Prostate gland (tissue), 2 donors: Measurements from ENCODE around the gene NAALADL1. TPM values are rescaled to one million over a fixed set of nuclear protein-coding genes. Genes with fewer than 3 reads are reported as not detected.
A peak's percentile ranks its signal among the peaks of the same experiment; 100 is the strongest.

Experiments
- DNase-seq: peaks from one replicate; pipeline ENCODE4 v3.0.0-alpha.2; 2019; ENCODE audit warnings: low spot score
- H3K27ac ChIP-seq, 2 donors: fragments of 200-600 bp; sonication (generic); 2 replicates each; pipeline ENCODE4 v1.5.1; 2017 to 2019
- H3K27me3 ChIP-seq: fragments of 200-600 bp; sonication (generic); replicated peaks from 2 replicates; pipeline ENCODE4 v1.5.1; 2019; ENCODE audit not compliant: insufficient read depth
- H3K36me3 ChIP-seq, 2 donors: fragments of 200-600 bp; sonication (generic); 1 replicate in 1 of 2; 2 replicates in 1 of 2; pipeline versions ENCODE4 v1.5.1 to v1.8.1; 2017 to 2019
- H3K4me1 ChIP-seq: fragments of 200-600 bp; sonication (generic); replicated peaks from 2 replicates; pipeline ENCODE4 v1.5.1; 2019
- H3K4me3 ChIP-seq, 2 donors: fragments of 200-600 bp; sonication (generic); 2 replicates each; pipeline ENCODE4 v1.5.1; 2017 to 2019
- H3K9me3 ChIP-seq: fragments of 200-600 bp; sonication (generic); 2 replicates; pipeline ENCODE4 v1.5.1; 2017
- POLR2A ChIP-seq: fragments of 450-650 bp; IDR thresholded peaks from one replicate; pipeline ENCODE4 v1.6.1; 2016; ENCODE audit warnings: antibody characterized with exemption, mild to moderate bottlenecking
- POLR2AphosphoS5 ChIP-seq: sonication (generic); formaldehyde crosslinking; IDR thresholded peaks from one replicate; pipeline ENCODE4 v1.6.1; 2017; ENCODE audit warnings: antibody characterized with exemption
- WGBS: methylation state at CpG from one replicate; pipeline ENCODE4 v1.1.5; 2018; 5-methylcytosine and 5-hydroxymethylcytosine counted together
- intact Hi-C: fragments of 100-400 bp; cut with DNase I; formaldehyde crosslinking; loops from one replicate; pipeline ENCODE4 v1.14.2; 2022
- total RNA-seq, 2 donors: library from RNA; depleted of rRNA; stranded (reverse); fragments of >200 nt; gene quantifications; one replicate each; pipeline ENCODE4 v1.1.0, GENCODE V29; 2016
- TF ChIP-seq, protein P1 (sequence below), 4 experiments: fragments of 200-600 bp in 2 of 4; fragments of 450-650 bp in 2 of 4; sonication (generic) in 2 of 4; IDR thresholded peaks; 1 replicate in 3 of 4; 2 replicates in 1 of 4; pipeline ENCODE4 v1.5.1; 2016 to 2019; ENCODE audit warnings: antibody characterized with exemption in 4 of 4, mild to moderate bottlenecking in 2 of 4, moderate library complexity in 2 of 4

NAALADL1 gene
- total RNA-seq, 2 donors from 2014 or later: 8.5 to 15.6 TPM

- H3K36me3 ChIP-seq: no peaks in the 10 kb centered on the region
- intact Hi-C loops: no loop called here
- H3K4me1 ChIP-seq: peaks cover 21% of the 10 kb centered on the region
- no peaks in the 10 kb centered on the region for H3K27me3 ChIP-seq
- no peaks in the 10 kb centered on the region for H3K9me3 ChIP-seq
- H3K27ac ChIP-seq: peak overlapping the region; percentile 71 to 74
- DNase-seq: no peak
- no peak overlapping the region for H3K4me3 ChIP-seq
- TF ChIP-seq POLR2AphosphoS5: no peak
- TF ChIP-seq POLR2A: no peak
- TF ChIP-seq, protein P1, sequence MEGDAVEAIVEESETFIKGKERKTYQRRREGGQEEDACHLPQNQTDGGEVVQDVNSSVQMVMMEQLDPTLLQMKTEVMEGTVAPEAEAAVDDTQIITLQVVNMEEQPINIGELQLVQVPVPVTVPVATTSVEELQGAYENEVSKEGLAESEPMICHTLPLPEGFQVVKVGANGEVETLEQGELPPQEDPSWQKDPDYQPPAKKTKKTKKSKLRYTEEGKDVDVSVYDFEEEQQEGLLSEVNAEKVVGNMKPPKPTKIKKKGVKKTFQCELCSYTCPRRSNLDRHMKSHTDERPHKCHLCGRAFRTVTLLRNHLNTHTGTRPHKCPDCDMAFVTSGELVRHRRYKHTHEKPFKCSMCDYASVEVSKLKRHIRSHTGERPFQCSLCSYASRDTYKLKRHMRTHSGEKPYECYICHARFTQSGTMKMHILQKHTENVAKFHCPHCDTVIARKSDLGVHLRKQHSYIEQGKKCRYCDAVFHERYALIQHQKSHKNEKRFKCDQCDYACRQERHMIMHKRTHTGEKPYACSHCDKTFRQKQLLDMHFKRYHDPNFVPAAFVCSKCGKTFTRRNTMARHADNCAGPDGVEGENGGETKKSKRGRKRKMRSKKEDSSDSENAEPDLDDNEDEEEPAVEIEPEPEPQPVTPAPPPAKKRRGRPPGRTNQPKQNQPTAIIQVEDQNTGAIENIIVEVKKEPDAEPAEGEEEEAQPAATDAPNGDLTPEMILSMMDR (IDR thresholded peaks at IDR 0.05): no peak
These were observed 45.1 kb upstream of the NAALADL1 start for GRCh38 chr11:65103476-65103875.

DNA sequence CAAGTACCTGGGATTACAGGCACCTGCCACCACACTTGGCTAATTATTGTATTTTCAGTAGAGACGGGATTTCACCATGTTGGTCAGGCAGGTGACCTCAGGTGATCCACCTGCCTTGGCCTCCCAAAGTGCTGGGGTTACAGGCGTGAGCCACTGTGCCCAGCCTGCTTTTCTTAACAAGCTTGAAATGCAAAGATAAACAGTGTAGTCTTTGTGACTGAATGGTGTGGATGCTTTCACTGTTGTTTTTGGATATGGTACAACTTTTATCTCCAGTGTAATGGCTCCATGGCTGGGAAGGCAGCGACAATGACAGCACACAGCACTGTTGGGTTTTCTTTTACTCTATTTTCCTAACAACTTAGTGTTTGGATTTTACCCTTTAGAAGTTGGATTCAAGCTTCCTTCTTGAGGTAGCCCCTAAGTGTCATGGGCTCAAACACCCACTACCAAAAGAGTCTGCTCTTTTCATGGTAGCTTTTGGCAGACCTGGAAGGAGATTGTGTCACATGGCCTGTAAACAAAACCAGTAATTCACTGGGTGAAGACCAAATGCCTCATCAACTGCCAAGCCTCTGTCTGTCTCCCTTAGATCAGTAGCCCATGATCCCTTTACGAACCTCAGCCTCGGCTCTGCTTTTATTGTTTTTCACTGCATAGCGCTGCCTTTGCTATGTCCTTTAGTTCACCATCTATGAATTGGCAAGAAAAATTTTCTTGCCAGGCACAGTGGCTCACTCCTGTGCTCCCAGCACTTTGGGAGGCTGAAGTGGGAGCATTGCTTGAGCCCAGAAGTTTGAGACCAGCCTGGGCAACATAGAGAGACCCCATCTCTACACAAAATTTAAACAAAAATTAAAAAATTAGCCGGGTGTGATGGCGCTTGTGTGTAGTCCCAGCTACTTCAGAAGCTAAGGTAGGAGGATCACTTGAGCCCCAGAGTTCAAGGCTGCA, 44.1 kb upstream of the NAALADL1 start:
- Histone ChIP-seq H3K27ac (peak overlapping the region; percentile 71 to 74), H3K36me3 (no peaks in the 10 kb centered on the region), H3K9me3 (no peaks in the 10 kb centered on the region), H3K27me3 (no peaks in the 10 kb centered on the region), H3K4me1 (peaks cover 22% of the 10 kb centered on the region), H3K4me3 (no peak overlapping the region)
- DNase-seq: no peak
- peak; percentile 76 for TF ChIP-seq POLR2AphosphoS5
- no peak for TF ChIP-seq POLR2A
- TF ChIP-seq, protein P1 (IDR thresholded peaks at IDR 0.05): no peak
- intact Hi-C loops: no loop called here
- 47% methylated on average over 8 of the region's 8 CpGs for WGBS

GRCh38 chr11:65100674-65101350, 42.5 kb upstream of the NAALADL1 start:
- Histone ChIP-seq H3K4me1 (peaks cover 26% of the 10 kb centered on the region), H3K27me3 (no peaks in the 10 kb centered on the region), H3K9me3 (no peaks in the 10 kb centered on the region), H3K27ac (peak overlapping the region; percentile 10 to 71), H3K36me3 (no peaks in the 10 kb centered on the region), H3K4me3 (no peak overlapping the region)
- intact Hi-C loops: no loop called here
- 87% methylated on average over 6 of the region's 6 CpGs for WGBS
- no peak for DNase-seq
- TF ChIP-seq POLR2AphosphoS5 (peak; percentile 11), POLR2A (no peak)
- TF ChIP-seq, protein P1 (IDR thresholded peaks at IDR 0.05): no peak

GRCh38 chr11:65096926-65097325, 38.6 kb upstream of the NAALADL1 start:
- Histone ChIP-seq H3K4me1 (peaks cover 10% of the 10 kb centered on the region), H3K4me3 (peak overlapping the region; percentile 65 to 77), H3K36me3 (no peaks in the 10 kb centered on the region), H3K27ac (peak overlapping the region; percentile 84 to 88), H3K9me3 (no peaks in the 10 kb centered on the region), H3K27me3 (no peaks in the 10 kb centered on the region)
- intact Hi-C loops: no loop called here
- TF ChIP-seq POLR2AphosphoS5 (no peak), POLR2A (no peak)
- TF ChIP-seq, protein P1 (IDR thresholded peaks at IDR 0.05): no peak
- 26% methylated on average over 8 of the region's 8 CpGs for WGBS
- no peak for DNase-seq
